Sigmoid colon (tissue), 7 donors: ENCODE measurements around the gene THEM5. TPM values are rescaled to one million over a fixed set of nuclear protein-coding genes. Genes with fewer than 3 reads are reported as not detected.

Experiments
- DNase-seq: peaks from one replicate; pipeline ENCODE4 v3.0.0-alpha.2; 2019
- H3K27ac ChIP-seq, 4 donors: fragments of 200-600 bp; sonication (generic); one replicate each; pipeline ENCODE4 v1.5.1; 2016 to 2019; ENCODE audit warnings: mild to moderate bottlenecking in 1 of 4
- H3K27me3 ChIP-seq, 3 donors: fragments of 200-600 bp; sonication (generic); one replicate each; pipeline ENCODE4 v1.5.1; 2019; ENCODE audit warnings: mild to moderate bottlenecking in 1 of 3
- H3K36me3 ChIP-seq, 4 donors: fragments of 200-600 bp; sonication (generic); one replicate each; pipeline ENCODE4 v1.5.1; 2016 to 2019
- H3K4me1 ChIP-seq, 4 donors: fragments of 200-600 bp; sonication (generic); one replicate each; pipeline ENCODE4 v1.5.1; 2017 to 2019
- H3K4me3 ChIP-seq, 4 donors: fragments of 200-600 bp; sonication (generic); one replicate each; pipeline ENCODE4 v1.5.1; 2017 to 2019; ENCODE audit warnings: mild to moderate bottlenecking in 2 of 4, moderate library complexity in 1 of 4
- H3K9me3 ChIP-seq, 4 donors: fragments of 200-600 bp in 3 of 4; sonication (generic) in 3 of 4; one replicate each; pipeline versions ENCODE4 v1.5.1 to v1.6.1; 2013 to 2019
- EP300 ChIP-seq, 4 donors: sonication (generic); formaldehyde crosslinking; IDR thresholded peaks; one replicate each; pipeline ENCODE4 v1.6.1; 2017; ENCODE audit warnings: antibody characterized with exemption in 4 of 4
- POLR2A ChIP-seq, 2 donors: fragments of 450-650 bp; IDR thresholded peaks; one replicate each; pipeline ENCODE4 v1.6.1; 2016; ENCODE audit warnings: antibody characterized with exemption in 2 of 2, mild to moderate bottlenecking in 2 of 2, moderate library complexity in 2 of 2
- POLR2AphosphoS5 ChIP-seq, 4 donors: sonication (generic); formaldehyde crosslinking; IDR thresholded peaks; one replicate each; pipeline ENCODE4 v1.6.1; 2017; ENCODE audit warnings: antibody characterized with exemption in 4 of 4
- WGBS, 2 donors: extraction: QIAGEN DNeasy Blood & Tissue Kit; methylation state at CpG; one replicate each; pipeline ENCODE4 v1.1.7; 2013; 5-methylcytosine and 5-hydroxymethylcytosine counted together
- intact Hi-C: fragments of 100-400 bp; cut with DNase I; formaldehyde crosslinking; loops from one replicate; pipeline ENCODE4 v1.15.1; 2023
- polyA plus RNA-seq, 3 donors: library from polyadenylated mRNA; stranded (reverse); fragments of 200-250 nt; gene quantifications; one replicate each; pipeline ENCODE4 v1.2.3, GENCODE V29; 2013
- total RNA-seq, 4 donors: library from RNA; depleted of rRNA; stranded (reverse); fragments of >200 nt; gene quantifications; one replicate each; pipeline ENCODE4 v1.1.0, GENCODE V29; 2016
- TF ChIP-seq, protein P1 (sequence below), 4 experiments: fragments of 450-650 bp in 3 of 4; fragments of 200-600 bp in 1 of 4; IDR thresholded peaks; one replicate each; pipeline ENCODE4 v1.5.1; 2016 to 2019; ENCODE audit warnings: antibody characterized with exemption in 4 of 4, mild to moderate bottlenecking in 3 of 4, moderate library complexity in 2 of 4
- donor health status: healthy with polysubstance abuse.
- donor health status: Bipolar disorder and iron deficiency.
- donor health status: healthy.

THEM5 gene
- total and polyA plus RNA-seq, 7 donors, result not detected

GRCh38 chr1:151841141-151841540 is 12.4 kb downstream of the THEM5 start:
- DNase-seq, result no peak
- H3K36me3 ChIP-seq, result no peaks in the 10 kb centered on the region
- peaks cover 0 to 27% (median 25%) of the 10 kb centered on the region in 4 donors for H3K4me1 ChIP-seq
- H3K9me3 ChIP-seq, result no peaks in the 10 kb centered on the region
- TF ChIP-seq, protein P1, sequence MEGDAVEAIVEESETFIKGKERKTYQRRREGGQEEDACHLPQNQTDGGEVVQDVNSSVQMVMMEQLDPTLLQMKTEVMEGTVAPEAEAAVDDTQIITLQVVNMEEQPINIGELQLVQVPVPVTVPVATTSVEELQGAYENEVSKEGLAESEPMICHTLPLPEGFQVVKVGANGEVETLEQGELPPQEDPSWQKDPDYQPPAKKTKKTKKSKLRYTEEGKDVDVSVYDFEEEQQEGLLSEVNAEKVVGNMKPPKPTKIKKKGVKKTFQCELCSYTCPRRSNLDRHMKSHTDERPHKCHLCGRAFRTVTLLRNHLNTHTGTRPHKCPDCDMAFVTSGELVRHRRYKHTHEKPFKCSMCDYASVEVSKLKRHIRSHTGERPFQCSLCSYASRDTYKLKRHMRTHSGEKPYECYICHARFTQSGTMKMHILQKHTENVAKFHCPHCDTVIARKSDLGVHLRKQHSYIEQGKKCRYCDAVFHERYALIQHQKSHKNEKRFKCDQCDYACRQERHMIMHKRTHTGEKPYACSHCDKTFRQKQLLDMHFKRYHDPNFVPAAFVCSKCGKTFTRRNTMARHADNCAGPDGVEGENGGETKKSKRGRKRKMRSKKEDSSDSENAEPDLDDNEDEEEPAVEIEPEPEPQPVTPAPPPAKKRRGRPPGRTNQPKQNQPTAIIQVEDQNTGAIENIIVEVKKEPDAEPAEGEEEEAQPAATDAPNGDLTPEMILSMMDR (IDR thresholded peaks at IDR 0.05), result no peak
- TF ChIP-seq POLR2AphosphoS5 (IDR thresholded peaks at IDR 0.05) (no peak), POLR2A (IDR thresholded peaks at IDR 0.05) (no peak), EP300 (IDR thresholded peaks at IDR 0.05) (no peak)
- H3K27ac ChIP-seq, result no peak overlapping the region
- intact Hi-C loops, result no loop called here
- H3K27me3 ChIP-seq, result peaks cover 30 to 58% (median 36%) of the 10 kb centered on the region in 3 donors
- 95 to 97% methylated on average over 2 of the region's 2 CpGs for WGBS, 2 donors
- H3K4me3 ChIP-seq, result no peak overlapping the region

DNA sequence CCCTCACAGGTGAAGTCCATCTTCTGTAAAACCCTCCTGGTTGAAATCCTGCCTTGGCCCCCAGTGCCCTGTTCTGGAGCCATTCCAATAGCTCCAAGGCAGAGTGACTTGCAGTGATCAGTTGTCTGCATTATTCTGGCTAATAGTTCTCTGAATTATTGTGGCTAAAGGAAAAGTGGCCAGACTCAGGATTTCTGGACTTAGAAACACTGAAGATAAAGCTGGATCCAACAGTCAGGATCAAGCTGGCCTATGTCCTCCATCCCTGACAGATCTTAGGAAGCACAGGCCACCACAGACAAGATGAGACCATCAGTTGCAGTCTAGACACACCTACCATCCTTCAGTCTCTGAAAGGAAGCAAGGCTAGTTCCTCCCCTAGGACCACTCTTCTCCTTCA is 13.1 kb downstream of the THEM5 start:
- Histone ChIP-seq H3K27ac (peak overlapping the region in 2 of 4 donors; percentile 23 to 48), H3K9me3 (no peaks in the 10 kb centered on the region), H3K4me3 (no peak overlapping the region), H3K4me1 (peaks cover 0 to 27% (median 25%) of the 10 kb centered on the region in 4 donors), H3K36me3 (no peaks in the 10 kb centered on the region), H3K27me3 (peaks cover 30 to 59% (median 36%) of the 10 kb centered on the region in 3 donors)
- TF ChIP-seq EP300 (IDR thresholded peaks at IDR 0.05) (no peak), POLR2AphosphoS5 (IDR thresholded peaks at IDR 0.05) (no peak), POLR2A (IDR thresholded peaks at IDR 0.05) (no peak)
- TF ChIP-seq, protein P1 (IDR thresholded peaks at IDR 0.05), result no peak
- intact Hi-C loops, result no loop called here
- DNase-seq, result no peak

GRCh38 chr1:151839457-151840403 is 13.8 kb downstream of the THEM5 start, which contains the start of gene C2CD4D:
Gene C2CD4D, minus strand, starts transcription at chr1:151839820. Its CDS starts 831 bp downstream, at chr1:151838989.
- H3K27me3 ChIP-seq, result peaks cover 30 to 61% (median 36%) of the 10 kb centered on the region in 3 donors
- DNase-seq, result no peak
- H3K9me3 ChIP-seq, result no peaks in the 10 kb centered on the region
- peak within 1 kb of the TSS in 3 of 4 donors; percentile 35 to 56 (median 52) for H3K4me3 ChIP-seq
- peak in 1 of 2 donors; percentile 43 for TF ChIP-seq POLR2A (IDR thresholded peaks at IDR 0.05)
- peak in 1 of 4 donors; percentile 35 for TF ChIP-seq POLR2AphosphoS5 (IDR thresholded peaks at IDR 0.05)
- no peak for TF ChIP-seq EP300 (IDR thresholded peaks at IDR 0.05)
- TF ChIP-seq, protein P1 (IDR thresholded peaks at IDR 0.05), result no peak
- no peaks in the 10 kb centered on the region for H3K36me3 ChIP-seq
- intact Hi-C loops, result no loop called here
- H3K27ac ChIP-seq, result peak within 1 kb of the TSS in 2 of 4 donors; percentile 23 to 48
- 2 to 4% methylated on average over 47 of the region's 47 CpGs for WGBS, 2 donors
- H3K4me1 ChIP-seq, result peaks cover 0 to 27% (median 25%) of the 10 kb centered on the region in 4 donors

- intact Hi-C loops, result no loop called here
- Histone ChIP-seq H3K36me3 (no peaks in the 10 kb centered on the region), H3K4me3 (peak overlapping the region in 3 of 4 donors; percentile 35 to 56 (median 52)), H3K4me1 (peaks cover 0 to 27% (median 25%) of the 10 kb centered on the region in 4 donors), H3K27ac (no peak overlapping the region), H3K27me3 (peaks cover 30 to 68% (median 36%) of the 10 kb centered on the region in 3 donors), H3K9me3 (no peaks in the 10 kb centered on the region)
- DNase-seq, result no peak
- TF ChIP-seq EP300 (IDR thresholded peaks at IDR 0.05) (no peak), POLR2AphosphoS5 (IDR thresholded peaks at IDR 0.05) (no peak), POLR2A (IDR thresholded peaks at IDR 0.05) (no peak)
- TF ChIP-seq, protein P1 (IDR thresholded peaks at IDR 0.05), result no peak
- WGBS, 2 donors, result 31 to 75% methylated on average over 16 of the region's 16 CpGs
Observed at GRCh38 chr1:151839082-151839412, 14.5 kb downstream of the THEM5 start.
